22Rv1 (cell line): ENCODE data around the gene TCF7L1.
"Not testable (repeated sequence)": the region's sequence is repeated elsewhere in the genome, so short reads cannot be mapped to it uniquely, and the experiment has no call there.

Source experiments
- H3K27ac ChIP-seq: fragments of 450-650 bp; 2 replicates; pipeline ENCODE4 v1.5.1; 2017
- CTCF ChIP-seq: fragments of 450-650 bp; IDR thresholded peaks from 2 replicates; pipeline ENCODE4 v1.5.1; 2017; ENCODE audit warnings: mild to moderate bottlenecking
- ZFX ChIP-seq: fragments of 450-650 bp; IDR thresholded peaks from 2 replicates; pipeline ENCODE4 v1.6.1; 2017; ENCODE audit warnings: antibody characterized with exemption, borderline replicate concordance

The TCF7L1 gene

DNA sequence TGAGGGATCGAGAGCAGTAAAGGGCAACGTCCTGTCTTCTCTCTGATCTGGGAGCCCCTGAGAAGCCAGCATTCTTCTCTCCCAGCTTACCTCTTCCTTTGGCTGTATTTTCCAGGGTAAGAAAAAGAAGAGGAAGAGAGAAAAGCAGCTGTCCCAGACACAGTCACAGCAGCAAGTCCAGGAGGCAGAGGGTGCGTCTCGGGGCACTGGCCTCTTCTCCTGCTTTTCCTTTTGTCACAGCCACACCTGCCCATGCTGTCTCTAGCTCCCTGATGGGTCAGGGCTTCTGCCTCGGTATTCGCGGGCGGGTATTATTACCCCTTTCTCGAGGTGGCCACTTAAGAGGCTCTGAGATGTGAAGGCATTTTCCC, 174.3 kb downstream of the TCF7L1 start:
- H3K27ac ChIP-seq = no peak overlapping the region
- TF ChIP-seq ZFX = no peak
- no peak for TF ChIP-seq CTCF

DNA sequence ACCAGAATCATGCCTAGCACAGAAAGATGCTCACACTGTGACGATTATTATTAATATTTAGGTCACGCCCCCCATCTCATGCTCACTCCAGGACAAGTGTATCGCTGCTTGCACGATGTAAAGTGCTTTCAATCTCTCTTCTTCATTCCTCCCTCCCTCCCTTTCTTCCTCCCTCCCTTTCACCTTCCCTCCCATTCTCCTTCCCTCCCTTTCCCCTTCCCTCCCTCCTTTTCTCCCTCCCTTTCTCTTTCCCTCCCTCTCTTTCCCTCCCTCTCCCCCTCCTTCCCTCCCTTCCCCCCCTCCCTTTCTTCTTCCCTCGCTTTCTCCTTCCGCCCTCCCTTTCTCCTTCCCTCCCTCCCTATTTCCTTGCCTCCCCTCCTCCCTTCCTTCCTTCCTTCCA, 175.0 kb downstream of the TCF7L1 start:
- H3K27ac ChIP-seq = no peak overlapping the region
- no peak for TF ChIP-seq CTCF

GRCh38 chr2:85308896-85309555, 175.8 kb downstream of the TCF7L1 start:
- TF ChIP-seq ZFX (no peak), CTCF (no peak)
- H3K27ac ChIP-seq = no peak overlapping the region

DNA sequence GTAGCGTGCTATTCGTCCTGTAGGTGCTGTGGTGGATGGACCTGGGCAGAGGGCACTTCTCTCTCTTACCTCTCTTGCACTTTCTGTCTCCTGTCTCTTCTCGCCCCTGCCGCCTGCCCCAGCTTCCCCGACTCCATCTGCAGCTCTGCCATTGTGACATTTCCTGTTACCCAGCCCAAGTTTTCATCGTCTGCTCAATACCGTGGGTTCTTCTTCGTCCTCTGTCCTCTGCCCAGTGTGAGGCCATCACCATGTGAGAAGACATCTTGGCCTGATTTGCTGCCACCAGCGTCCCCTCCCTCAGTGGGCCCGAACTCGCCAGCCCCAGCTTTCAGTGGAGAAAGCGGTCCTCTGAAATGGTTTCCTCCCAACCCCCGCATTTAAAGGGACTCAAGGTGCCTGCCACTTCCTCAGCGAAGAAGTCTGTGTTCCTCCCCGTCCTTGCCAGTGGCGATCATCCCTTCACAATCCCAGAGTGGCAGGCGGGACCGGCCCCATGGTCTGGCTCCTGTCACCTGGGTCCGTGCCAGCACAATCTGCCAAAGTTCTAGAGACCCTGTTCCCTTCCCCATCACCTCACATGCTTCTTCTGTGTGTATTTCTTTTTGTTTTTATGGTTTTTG, 176.6 kb downstream of the TCF7L1 start:
- TF ChIP-seq ZFX (no peak), CTCF (no peak)

DNA sequence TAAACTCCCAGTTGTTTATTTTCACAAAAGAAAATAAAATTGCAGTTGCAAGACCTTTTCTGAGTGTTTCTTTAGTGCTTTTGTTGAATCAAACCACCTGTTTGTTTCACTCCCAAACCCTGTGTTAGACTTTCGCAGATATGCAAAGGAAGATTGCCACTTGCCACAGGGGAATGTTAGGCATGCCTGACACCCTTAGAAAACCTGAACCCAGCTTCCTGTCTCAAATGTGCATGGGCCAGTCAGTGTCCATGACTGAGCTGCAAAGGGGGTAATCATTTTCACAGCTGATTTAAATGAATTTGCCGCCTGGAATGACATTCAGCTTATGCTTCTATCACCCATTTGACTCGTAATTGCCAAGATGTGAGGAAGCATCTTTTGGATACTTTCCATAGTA, 177.1 kb downstream of the TCF7L1 start:
- H3K27ac ChIP-seq = no peak overlapping the region
- TF ChIP-seq CTCF = no peak
- TF ChIP-seq ZFX = no peak

More for the DNA sequence above, 176.6 kb downstream of the TCF7L1 start:
- H3K27ac ChIP-seq = no peak overlapping the region

- no peak overlapping the region for H3K27ac ChIP-seq
- TF ChIP-seq CTCF (no peak), ZFX (no peak)
Measured at GRCh38 chr2:85312404-85312803, 179.2 kb downstream of the TCF7L1 start.

GRCh38 chr2:85314884-85315242, 181.7 kb downstream of the TCF7L1 start:
- H3K27ac ChIP-seq = no peak overlapping the region

GRCh38 chr2:85315921-85316320, 182.7 kb downstream of the TCF7L1 start:
- not testable (repeated sequence) for H3K27ac ChIP-seq

More at GRCh38 chr2:85314884-85315242, 181.7 kb downstream of the TCF7L1 start:
- TF ChIP-seq ZFX = no peak
- TF ChIP-seq CTCF = no peak
